DND-41 (cell line): Measurements from ENCODE around the gene MNT.
A peak's percentile ranks its signal among the peaks of the same experiment; 100 is the strongest.

Source experiments
- ATAC-seq: fragments of 200-7000 bp; cut with Tn5 transposase; 3 replicates; pipeline ENCODE4 v1.9.1; 2021; ENCODE audit warnings: low read depth; ENCODE audit not compliant: insufficient read depth
- DNase-seq: peaks from one replicate; pipeline ENCODE4 v3.0.0-alpha.2; 2020
- H2AFZ ChIP-seq: 2 replicates; pipeline ENCODE4 v1.6.0; 2012; ENCODE audit warnings: low read depth, low read length
- H3K27ac ChIP-seq: 2 replicates; pipeline ENCODE4 v1.5.1; 2012; ENCODE audit warnings: low read length, inconsistent platforms
- H3K27me3 ChIP-seq: fragments of 200-600 bp; sonication (generic); 2 replicates; pipeline ENCODE4 v1.6.0; 2012; ENCODE audit warnings: low read length, mild to moderate bottlenecking, inconsistent platforms; ENCODE audit not compliant: insufficient read depth, poor library complexity
- H3K36me3 ChIP-seq: 2 replicates; pipeline ENCODE4 v1.5.1; 2012; ENCODE audit warnings: low read length, inconsistent platforms; ENCODE audit not compliant: insufficient read depth
- H3K4me1 ChIP-seq: 2 replicates; pipeline ENCODE4 v1.5.1; 2012; ENCODE audit warnings: mild to moderate bottlenecking, low read length; ENCODE audit not compliant: insufficient read depth
- H3K4me2 ChIP-seq: 2 replicates; pipeline ENCODE4 v1.6.0; 2012; ENCODE audit warnings: mild to moderate bottlenecking, moderate library complexity, low read length, inconsistent platforms; ENCODE audit not compliant: insufficient read depth
- H3K4me3 ChIP-seq, 2 experiments: fragments of 200-600 bp in 1 of 2; shearing (Covaris generic) in 1 of 2; 2 replicates each; pipeline ENCODE4 v1.5.1; 2012 to 2016; ENCODE audit warnings: inconsistent platforms in 2 of 2, low read length in 2 of 2, mild to moderate bottlenecking in 2 of 2, low read depth in 1 of 2, moderate library complexity in 1 of 2
- H3K79me2 ChIP-seq: 2 replicates; pipeline ENCODE4 v1.6.0; 2012; ENCODE audit warnings: low read length, inconsistent platforms; ENCODE audit not compliant: insufficient read depth
- H3K9ac ChIP-seq: 2 replicates; pipeline ENCODE4 v1.6.0; 2012; ENCODE audit warnings: low read depth, mild to moderate bottlenecking, inconsistent platforms, low read length, moderate library complexity
- H3K9me3 ChIP-seq: 2 replicates; pipeline ENCODE4 v1.5.1; 2012; ENCODE audit warnings: low read length, moderate library complexity, mild to moderate bottlenecking, inconsistent platforms; ENCODE audit not compliant: insufficient read depth, severe bottlenecking
- H4K20me1 ChIP-seq: 2 replicates; pipeline ENCODE4 v1.6.0; 2012; ENCODE audit warnings: low read length; ENCODE audit not compliant: insufficient read depth
- EZH2 ChIP-seq: IDR thresholded peaks from 3 replicates; pipeline ENCODE4 v1.6.1; 2012; ENCODE audit warnings: borderline replicate concordance, low read depth, mild to moderate bottlenecking, moderate library complexity, low read length, inconsistent platforms; ENCODE audit not compliant: severe bottlenecking
- TF ChIP-seq, protein P1 (sequence below): IDR thresholded peaks from 2 replicates; pipeline ENCODE4 v1.5.1; 2012; ENCODE audit warnings: borderline replicate concordance, low read length, moderate library complexity, mild to moderate bottlenecking; ENCODE audit not compliant: poor library complexity, severe bottlenecking; ENCODE audit errors: extremely low read depth

Gene MNT

GRCh38 chr17:2370211-2370589 is 30.7 kb downstream of the MNT start:
- Histone ChIP-seq H3K27ac (no peak overlapping the region), H4K20me1 (0 out of 2 replicates have a peak, but pooled peaks cover 3% of the 10 kb centered on the region), H3K4me1 (no peaks in the 10 kb centered on the region), H3K9me3 (no peaks in the 10 kb centered on the region), H3K4me2 (no peak overlapping the region), H2AFZ (no peak overlapping the region), H3K27me3 (no peaks in the 10 kb centered on the region), H3K4me3 (no peak overlapping the region), H3K36me3 (peaks cover 54% of the 10 kb centered on the region), H3K9ac (no peak overlapping the region), H3K79me2 (no peaks in the 10 kb centered on the region)
- no peak for DNase-seq
- no peak for ATAC-seq
- TF ChIP-seq EZH2 = no peak
- TF ChIP-seq, protein P1, sequence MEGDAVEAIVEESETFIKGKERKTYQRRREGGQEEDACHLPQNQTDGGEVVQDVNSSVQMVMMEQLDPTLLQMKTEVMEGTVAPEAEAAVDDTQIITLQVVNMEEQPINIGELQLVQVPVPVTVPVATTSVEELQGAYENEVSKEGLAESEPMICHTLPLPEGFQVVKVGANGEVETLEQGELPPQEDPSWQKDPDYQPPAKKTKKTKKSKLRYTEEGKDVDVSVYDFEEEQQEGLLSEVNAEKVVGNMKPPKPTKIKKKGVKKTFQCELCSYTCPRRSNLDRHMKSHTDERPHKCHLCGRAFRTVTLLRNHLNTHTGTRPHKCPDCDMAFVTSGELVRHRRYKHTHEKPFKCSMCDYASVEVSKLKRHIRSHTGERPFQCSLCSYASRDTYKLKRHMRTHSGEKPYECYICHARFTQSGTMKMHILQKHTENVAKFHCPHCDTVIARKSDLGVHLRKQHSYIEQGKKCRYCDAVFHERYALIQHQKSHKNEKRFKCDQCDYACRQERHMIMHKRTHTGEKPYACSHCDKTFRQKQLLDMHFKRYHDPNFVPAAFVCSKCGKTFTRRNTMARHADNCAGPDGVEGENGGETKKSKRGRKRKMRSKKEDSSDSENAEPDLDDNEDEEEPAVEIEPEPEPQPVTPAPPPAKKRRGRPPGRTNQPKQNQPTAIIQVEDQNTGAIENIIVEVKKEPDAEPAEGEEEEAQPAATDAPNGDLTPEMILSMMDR = no peak

GRCh38 chr17:2369551-2370210 is 31.2 kb downstream of the MNT start:
- H3K27me3 ChIP-seq = no peaks in the 10 kb centered on the region
- no peak overlapping the region for H2AFZ ChIP-seq
- DNase-seq (no peak), ATAC-seq (no peak)
- no peaks in the 10 kb centered on the region for H3K79me2 ChIP-seq
- H3K27ac ChIP-seq = no peak overlapping the region
- no peaks in the 10 kb centered on the region for H3K9me3 ChIP-seq
- 0 out of 2 replicates have a peak, but pooled peaks cover 3% of the 10 kb centered on the region for H4K20me1 ChIP-seq
- H3K9ac ChIP-seq = no peak overlapping the region
- H3K4me2 ChIP-seq = no peak overlapping the region
- H3K4me1 ChIP-seq = no peaks in the 10 kb centered on the region
- TF ChIP-seq EZH2 = no peak
- TF ChIP-seq, protein P1 = peak; percentile 12
- H3K36me3 ChIP-seq = peaks cover 54% of the 10 kb centered on the region
- no peak overlapping the region for H3K4me3 ChIP-seq

DNA sequence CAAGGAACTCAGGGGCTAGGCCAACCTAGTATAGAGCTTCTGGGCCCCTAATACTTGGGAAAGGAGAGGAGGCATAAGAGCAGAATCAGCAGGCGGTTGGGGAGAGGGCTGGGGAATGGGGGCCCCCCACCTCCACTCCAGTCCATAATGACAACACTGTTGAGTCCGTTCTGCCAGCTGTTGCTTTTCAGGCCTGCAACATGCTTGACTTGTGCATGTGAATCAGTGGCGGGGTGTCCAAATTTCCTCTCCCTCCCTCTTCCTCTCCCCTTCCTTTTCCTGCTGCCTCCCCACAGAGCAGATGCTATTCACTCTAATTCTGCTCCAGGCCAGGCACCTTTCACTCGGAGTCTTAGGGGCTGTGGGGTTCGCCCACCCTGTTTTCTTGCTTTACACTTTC is 31.8 kb downstream of the MNT start:
- ATAC-seq (no peak), DNase-seq (no peak)
- H2AFZ ChIP-seq = no peak overlapping the region
- 0 out of 2 replicates have a peak, but pooled peaks cover 3% of the 10 kb centered on the region for H4K20me1 ChIP-seq
- H3K9ac ChIP-seq = no peak overlapping the region
- TF ChIP-seq EZH2 = no peak
- TF ChIP-seq, protein P1 = no peak
- no peak overlapping the region for H3K4me2 ChIP-seq
- no peaks in the 10 kb centered on the region for H3K4me1 ChIP-seq
- no peaks in the 10 kb centered on the region for H3K9me3 ChIP-seq
- H3K27me3 ChIP-seq = no peaks in the 10 kb centered on the region
- no peaks in the 10 kb centered on the region for H3K79me2 ChIP-seq
- no peak overlapping the region for H3K4me3 ChIP-seq
- peaks cover 60% of the 10 kb centered on the region for H3K36me3 ChIP-seq
- no peak overlapping the region for H3K27ac ChIP-seq

- Histone ChIP-seq H3K79me2 (no peaks in the 10 kb centered on the region), H3K4me2 (no peak overlapping the region), H3K9ac (no peak overlapping the region), H3K27ac (no peak overlapping the region), H2AFZ (no peak overlapping the region), H4K20me1 (peaks cover 8% of the 10 kb centered on the region; the same call in 1 of the 2 replicates), H3K36me3 (peaks cover 65% of the 10 kb centered on the region), H3K27me3 (no peaks in the 10 kb centered on the region), H3K9me3 (no peaks in the 10 kb centered on the region), H3K4me3 (no peak overlapping the region), H3K4me1 (no peaks in the 10 kb centered on the region)
- DNase-seq = no peak
- TF ChIP-seq EZH2 = no peak
- TF ChIP-seq, protein P1 = no peak
- no peak for ATAC-seq
Observed at GRCh38 chr17:2368359-2368758, 32.5 kb downstream of the MNT start.
